Suprapubic skin (tissue), 4 donors: Measurements from ENCODE around the gene AGAP1.

ENCODE experiments used
- CTCF ChIP-seq, 2 donors: fragments of 200-600 bp in 1 of 2; fragments of 450-650 bp in 1 of 2; sonication (generic) in 1 of 2; IDR thresholded peaks; one replicate each; pipeline ENCODE4 v1.5.1; 2016 to 2019; ENCODE audit warnings: antibody characterized with exemption in 2 of 2, mild to moderate bottlenecking in 1 of 2, moderate library complexity in 1 of 2
- EP300 ChIP-seq: sonication (generic); formaldehyde crosslinking; IDR thresholded peaks from one replicate; pipeline ENCODE4 v1.6.1; 2017; ENCODE audit warnings: antibody characterized with exemption
- POLR2A ChIP-seq, 2 donors: fragments of 450-650 bp; IDR thresholded peaks; one replicate each; pipeline ENCODE4 v1.6.1; 2017; ENCODE audit warnings: antibody characterized with exemption in 2 of 2, mild to moderate bottlenecking in 2 of 2, moderate library complexity in 2 of 2
- POLR2AphosphoS5 ChIP-seq, 3 donors: sonication (generic); formaldehyde crosslinking; IDR thresholded peaks; one replicate each; pipeline ENCODE4 v1.6.1; 2017; ENCODE audit warnings: antibody characterized with exemption in 3 of 3

GRCh38 chr2:235588750-235589149, 94.9 kb downstream of the AGAP1 start:
- no peak for TF ChIP-seq POLR2A (IDR thresholded peaks at IDR 0.05)
- TF ChIP-seq CTCF (IDR thresholded peaks at IDR 0.05) = no peak
- TF ChIP-seq EP300 = no peak
- no peak for TF ChIP-seq POLR2AphosphoS5 (IDR thresholded peaks at IDR 0.05)
